Measurements from ENCODE around the gene TNNT2. TPM values are rescaled to one million over a fixed set of nuclear protein-coding genes. Genes with fewer than 3 reads are reported as not detected.

The TNNT2 gene
- 0.13 to 0.39 TPM in 2 of 5 replicates, not detected in the others for total RNA-seq (2022; extraction: Qiagen RNA extraction; ENCODE audit: low read depth)

DNA sequence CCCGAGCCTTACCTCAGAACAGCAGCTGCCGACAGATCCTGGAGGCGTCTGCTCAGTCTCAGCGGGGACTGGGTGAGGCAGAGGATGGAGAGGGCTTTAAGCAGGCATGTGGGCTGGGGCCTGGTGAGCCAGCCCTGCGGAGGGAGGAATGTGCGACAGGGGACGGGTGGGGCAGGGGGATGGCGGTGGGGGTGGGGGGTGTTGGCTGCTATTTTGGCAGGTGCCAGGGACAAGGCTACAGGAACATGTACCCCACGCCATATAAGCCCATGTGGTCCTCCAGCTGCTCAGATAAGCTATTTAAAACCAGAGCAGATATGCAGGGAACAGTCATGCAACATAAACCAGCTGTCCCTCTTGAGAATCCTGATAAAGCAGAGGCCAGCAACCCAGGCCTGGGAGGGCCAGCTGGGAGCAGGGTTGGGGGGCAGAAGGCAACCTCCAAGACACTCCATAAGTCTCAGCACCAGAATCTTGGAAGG, at the start of gene TNNT2:
TNNT2 (minus strand) TSS at position 70 of the 482 bp plus-strand sequence. CDS start 4,426 bp downstream, outside the sequence.

DNA sequence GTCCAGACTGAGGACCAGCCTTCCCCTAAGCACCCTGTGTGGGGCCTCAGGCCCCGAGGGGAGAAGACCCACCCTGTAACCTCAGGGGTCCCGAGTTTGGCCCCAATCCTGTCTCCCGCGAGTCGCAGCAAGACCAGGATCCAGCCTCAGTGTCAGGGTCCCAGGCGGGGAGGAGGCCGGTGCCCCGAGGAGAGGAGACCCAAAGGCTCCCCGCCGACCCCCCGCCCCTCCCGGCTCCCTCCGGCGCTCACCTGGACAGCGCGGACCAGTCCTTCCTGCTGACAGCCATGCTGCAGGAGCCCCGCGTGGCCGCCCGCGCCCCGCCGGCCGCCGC, 21.5 kb upstream of the TNNT2 start, which contains the start of gene LAD1:
LAD1 (minus strand) TSS at position 307 of the 334 bp plus-strand sequence; CDS start at position 289, 18 bp downstream.

Other genes starting within 250 kb of the TNNT2 start
- 77.3 to 90.1 TPM (median 89.8 TPM) in 5 replicates for gene TMEM9, start 223.2 kb downstream of the TNNT2 start, total RNA-seq (2022; extraction: Qiagen RNA extraction; ENCODE audit: low read depth)
- 0.45 to 0.91 TPM (median 0.64 TPM) in 5 replicates for gene IGFN1, start 186.9 kb downstream of the TNNT2 start, total RNA-seq (2022; extraction: Qiagen RNA extraction; ENCODE audit: low read depth)
- 0.02 to 0.07 TPM (median 0.05 TPM) in 4 of 5 replicates, not detected in the other for gene PKP1, start 94.2 kb downstream of the TNNT2 start, total RNA-seq (2022; extraction: Qiagen RNA extraction; ENCODE audit: low read depth)
- 0.61 to 1.1 TPM (median 0.80 TPM) in 5 replicates for gene LAD1, start 21.6 kb upstream of the TNNT2 start, total RNA-seq (2022; extraction: Qiagen RNA extraction; ENCODE audit: low read depth)
- gene TNNI1, start 44.0 kb upstream of the TNNT2 start, total RNA-seq (2022; extraction: Qiagen RNA extraction; ENCODE audit: low read depth), result not detected in 5 replicates
- gene PHLDA3, start 91.5 kb upstream of the TNNT2 start, total RNA-seq (2022; extraction: Qiagen RNA extraction; ENCODE audit: low read depth), result 96.2 to 174 TPM (median 149 TPM) in 5 replicates
- gene CSRP1, start 129.4 kb upstream of the TNNT2 start, total RNA-seq (2022; extraction: Qiagen RNA extraction; ENCODE audit: low read depth), result 377 to 522 TPM (median 389 TPM) in 5 replicates
- 5.6 to 10.1 TPM (median 9.5 TPM) in 5 replicates for gene NAV1, start 161.4 kb upstream of the TNNT2 start, total RNA-seq (2022; extraction: Qiagen RNA extraction; ENCODE audit: low read depth)

Measured in A549 treated with GW870086 at 1 μM for 4 hours (cell line).